ENCODE data around the gene WDR36. TPM values are rescaled to one million over a fixed set of nuclear protein-coding genes. Genes with fewer than 3 reads are reported as not detected.

WDR36 gene
- polyA plus RNA-seq, 1 experiment, result 8.5 TPM

DNA sequence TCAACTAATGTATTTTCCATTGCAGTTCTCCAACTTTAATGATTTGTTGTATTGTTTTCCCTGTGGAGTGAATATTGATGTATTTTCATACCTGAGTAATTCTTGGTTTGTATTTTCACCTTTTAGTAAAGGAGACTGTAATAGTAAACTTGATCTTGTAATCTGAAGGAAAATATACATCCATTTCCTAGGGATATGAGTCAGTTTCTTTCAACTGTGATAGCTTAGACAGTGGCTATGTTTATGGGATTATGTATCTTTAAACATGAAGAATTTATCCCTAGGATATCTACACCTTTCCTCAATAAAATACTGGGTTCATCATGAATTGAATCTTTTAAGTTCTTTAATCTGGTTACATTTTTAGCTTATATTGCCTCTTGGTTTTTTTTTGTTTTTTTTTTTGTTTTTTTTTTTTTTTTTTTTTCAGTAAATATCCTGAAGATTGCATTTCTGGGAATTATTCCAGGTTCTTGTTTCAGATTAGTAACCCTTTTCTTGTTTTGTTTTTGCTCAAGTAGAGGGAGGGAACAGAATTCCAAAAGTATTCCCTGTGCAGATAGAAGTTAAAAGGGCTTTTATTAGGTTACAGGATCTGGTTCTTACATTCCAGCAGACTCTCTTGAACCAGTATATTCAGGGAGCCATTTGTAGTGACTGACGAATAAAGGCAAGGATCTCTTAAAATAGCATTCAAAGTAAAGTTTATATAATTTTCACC lies 7.1 kb downstream of the WDR36 start:
- DNase-seq (ENCODE audit: low read depth), result no peak
- ChIA-PET CTCF (no interaction called here), POLR2A (no interaction called here)
- peaks cover 5% of the 10 kb centered on the region for H3K36me3 ChIP-seq (ENCODE audit: control insufficient read depth, insufficient read depth, low read length)
- no peak for TF ChIP-seq CTCF (IDR thresholded peaks at IDR 0.05; ENCODE audit: insufficient read depth, low read depth, low read length)
- no peak overlapping the region for H3K4me3 ChIP-seq (ENCODE audit: low read depth, low read length)
- H3K27me3 ChIP-seq (ENCODE audit: control insufficient read depth, insufficient read depth, low read length), result no peaks in the 10 kb centered on the region

GRCh38 chr5:111106320-111106948 lies 14.3 kb downstream of the WDR36 start:
- Histone ChIP-seq H3K36me3 (ENCODE audit: control insufficient read depth, insufficient read depth, low read length) (peaks cover 3% of the 10 kb centered on the region; the same call in 1 of the 2 replicates), H3K27me3 (ENCODE audit: control insufficient read depth, insufficient read depth, low read length) (no peaks in the 10 kb centered on the region), H3K4me3 (ENCODE audit: low read depth, low read length) (no peak overlapping the region)
- no peak for TF ChIP-seq CTCF (IDR thresholded peaks at IDR 0.05; ENCODE audit: insufficient read depth, low read depth, low read length)
- DNase-seq (ENCODE audit: low read depth), result no peak
- ChIA-PET POLR2A (no interaction called here), CTCF (interaction anchor here (0.7 kb wide), 1 partner anchor 349 kb away, joined by 3 read pairs; no protein-coding TSS in a partner anchor)

GRCh38 chr5:111107371-111107770 lies 15.2 kb downstream of the WDR36 start:
- ChIA-PET POLR2A (no interaction called here), CTCF (interaction anchor here (0.7 to 1.0 kb wide), 2 partner anchors 350 to 1054 kb away, joined by 3 read pairs; no protein-coding TSS in a partner anchor)
- no peak for DNase-seq (ENCODE audit: low read depth)
- peaks cover 3% of the 10 kb centered on the region; the same call in 1 of the 2 replicates for H3K36me3 ChIP-seq (ENCODE audit: control insufficient read depth, insufficient read depth, low read length)
- H3K27me3 ChIP-seq (ENCODE audit: control insufficient read depth, insufficient read depth, low read length), result no peaks in the 10 kb centered on the region
- no peak overlapping the region for H3K4me3 ChIP-seq (ENCODE audit: low read depth, low read length)
- TF ChIP-seq CTCF (IDR thresholded peaks at IDR 0.05; ENCODE audit: insufficient read depth, low read depth, low read length), result no peak

GRCh38 chr5:111111956-111112355 lies 19.8 kb downstream of the WDR36 start:
- DNase-seq (ENCODE audit: low read depth), result no peak
- Histone ChIP-seq H3K27me3 (ENCODE audit: control insufficient read depth, insufficient read depth, low read length) (no peaks in the 10 kb centered on the region), H3K4me3 (ENCODE audit: low read depth, low read length) (no peak overlapping the region), H3K36me3 (ENCODE audit: control insufficient read depth, insufficient read depth, low read length) (no peaks in the 10 kb centered on the region; the same call in 1 of the 2 replicates)
- CTCF ChIA-PET, result no interaction called here
- POLR2A ChIA-PET, result no interaction called here
- TF ChIP-seq CTCF (IDR thresholded peaks at IDR 0.05; ENCODE audit: insufficient read depth, low read depth, low read length), result no peak

GRCh38 chr5:111113678-111114077 lies 21.5 kb downstream of the WDR36 start:
- TF ChIP-seq CTCF (IDR thresholded peaks at IDR 0.05; ENCODE audit: insufficient read depth, low read depth, low read length), result no peak
- no peaks in the 10 kb centered on the region; the same call in 1 of the 2 replicates for H3K36me3 ChIP-seq (ENCODE audit: control insufficient read depth, insufficient read depth, low read length)
- ChIA-PET POLR2A (interaction anchor here (0.5 kb wide), 1 partner anchor 997 kb away, joined by 3 read pairs; no protein-coding TSS in a partner anchor), CTCF (interaction anchor here (1.5 kb wide), 1 partner anchor 9 kb away, joined by 3 read pairs; no protein-coding TSS in a partner anchor)
- no peak for DNase-seq (ENCODE audit: low read depth)
- H3K27me3 ChIP-seq (ENCODE audit: control insufficient read depth, insufficient read depth, low read length), result no peaks in the 10 kb centered on the region
- H3K4me3 ChIP-seq (ENCODE audit: low read depth, low read length), result no peak overlapping the region
